Ovary (tissue), 3 donors: ENCODE data around the gene BATF.

ENCODE experiments used
- CTCF ChIP-seq, 3 donors: fragments of 450-650 bp in 2 of 3; fragments of 200-600 bp in 1 of 3; IDR thresholded peaks; one replicate each; pipeline versions ENCODE4 v1.5.1 to v1.8.0; 2016 to 2022; ENCODE audit warnings: antibody characterized with exemption in 3 of 3, mild to moderate bottlenecking in 1 of 3
- EP300 ChIP-seq: sonication (generic); formaldehyde crosslinking; IDR thresholded peaks from one replicate; pipeline ENCODE4 v1.6.1; 2017; ENCODE audit warnings: antibody characterized with exemption
- donor health status: DM: no; HTN: no; CAD: no.

- no peak for TF ChIP-seq EP300
- TF ChIP-seq CTCF (IDR thresholded peaks at IDR 0.05): no peak
Observed at GRCh38 chr14:75510547-75510946, 11.7 kb upstream of the BATF start.
